GM19455 (cell line): ENCODE results near the gene CPVL.

Experiments used
- ATAC-seq: cut with Tn5 transposase; IDR thresholded peaks from one replicate; pipeline ENCODE4 v1.9.1; 2021; ENCODE audit not compliant: unreplicated experiment

The CPVL gene

GRCh38 chr7:29053105-29053872, 93.0 kb downstream of the CPVL start:
- ATAC-seq, result no peak

DNA sequence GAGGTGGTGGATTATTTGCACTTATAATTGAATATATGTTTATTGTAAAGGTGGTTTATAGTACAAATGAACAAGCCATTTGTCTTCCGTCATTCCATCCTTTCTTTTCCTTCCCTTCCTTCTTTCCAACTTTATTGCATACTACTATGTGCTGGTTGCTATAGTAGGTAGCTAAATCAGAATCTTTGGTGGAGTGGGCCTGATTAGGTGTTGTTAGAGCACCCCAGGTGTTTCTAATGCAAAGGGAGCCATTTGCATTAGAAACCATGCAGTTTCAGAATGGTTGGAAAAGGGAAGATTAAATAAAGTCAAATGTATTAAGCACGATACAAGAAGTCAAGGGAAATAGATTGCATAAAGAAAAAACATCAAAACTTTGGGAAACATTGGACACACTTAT, 99.4 kb downstream of the CPVL start:
- ATAC-seq, result no peak

DNA sequence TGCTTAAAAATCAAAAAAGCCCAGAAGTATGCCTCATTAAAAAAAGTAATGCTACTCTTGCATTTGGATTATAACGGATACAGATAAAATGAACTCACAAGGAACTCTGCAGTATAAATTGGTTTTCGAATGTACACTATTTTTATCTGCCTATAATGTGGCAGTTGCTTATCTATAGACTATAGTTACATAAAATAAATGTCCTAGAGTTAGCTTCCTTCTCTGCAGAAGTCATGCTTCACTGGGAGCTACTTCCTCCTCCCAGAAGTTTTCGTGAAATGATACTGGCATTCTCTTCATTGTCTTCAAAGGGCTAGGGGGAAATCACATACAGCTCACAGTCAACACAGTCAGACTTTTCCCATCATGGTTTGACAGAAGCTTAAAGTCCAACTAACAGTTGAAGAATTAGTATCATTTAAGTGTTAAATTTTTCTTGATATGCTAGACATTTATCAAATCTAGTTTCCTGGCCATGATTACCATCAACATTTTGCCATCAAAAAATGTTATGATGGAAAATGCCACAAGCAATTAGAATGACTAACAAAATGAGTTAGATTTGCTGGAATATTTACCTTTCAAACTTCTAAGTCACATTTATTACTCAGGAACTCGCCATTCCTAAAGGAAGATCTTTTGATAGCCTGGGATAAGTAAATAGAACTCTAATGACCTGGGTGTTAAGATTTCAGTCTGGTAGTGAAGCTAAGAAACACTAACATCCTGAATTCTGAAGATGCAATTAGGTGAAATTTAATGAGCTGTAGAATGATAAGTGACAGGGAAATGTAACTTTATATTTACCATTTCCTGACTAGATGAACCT, 100.9 kb downstream of the CPVL start:
- no peak for ATAC-seq

DNA sequence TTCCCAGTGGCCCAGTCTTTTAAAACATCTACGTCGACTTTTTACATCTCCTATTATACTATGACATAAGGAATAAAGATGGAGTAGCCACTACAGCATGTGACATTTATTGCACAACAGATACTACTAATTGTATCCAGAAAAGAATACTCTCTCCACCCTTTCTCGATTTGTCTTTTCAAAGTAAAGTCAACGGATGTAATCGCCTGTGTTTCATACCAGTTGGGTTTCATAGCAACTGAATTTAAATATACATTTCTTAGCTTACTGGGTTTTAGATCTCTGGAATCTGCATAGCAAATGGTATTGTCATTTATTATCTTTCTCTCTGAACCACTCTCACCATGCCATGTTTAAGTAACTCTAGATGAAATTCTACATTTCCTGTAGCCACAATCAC, 101.8 kb downstream of the CPVL start:
- ATAC-seq, result no peak

GRCh38 chr7:29043576-29043975, 102.8 kb downstream of the CPVL start:
- ATAC-seq, result no peak

DNA sequence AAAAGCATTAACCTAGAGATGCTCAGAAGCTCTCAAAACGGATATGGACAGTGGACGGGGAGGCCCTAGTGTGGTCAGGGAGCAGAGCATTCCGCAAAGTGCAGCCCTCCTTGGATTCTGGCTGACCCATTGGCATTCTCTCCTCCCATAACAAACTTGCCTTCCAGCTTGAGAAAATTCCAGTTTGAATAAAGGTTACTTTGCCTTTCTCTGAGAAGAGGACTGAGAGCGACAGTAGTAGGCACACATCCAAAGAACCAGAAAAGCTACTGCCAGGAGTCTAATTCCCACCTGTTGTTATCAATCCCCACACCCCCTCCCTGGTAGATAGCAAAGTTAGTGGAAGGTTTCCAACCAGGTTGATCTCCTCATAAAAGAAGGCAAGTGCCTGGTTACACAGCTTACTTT, 103.5 kb downstream of the CPVL start:
- ATAC-seq, result no peak

DNA sequence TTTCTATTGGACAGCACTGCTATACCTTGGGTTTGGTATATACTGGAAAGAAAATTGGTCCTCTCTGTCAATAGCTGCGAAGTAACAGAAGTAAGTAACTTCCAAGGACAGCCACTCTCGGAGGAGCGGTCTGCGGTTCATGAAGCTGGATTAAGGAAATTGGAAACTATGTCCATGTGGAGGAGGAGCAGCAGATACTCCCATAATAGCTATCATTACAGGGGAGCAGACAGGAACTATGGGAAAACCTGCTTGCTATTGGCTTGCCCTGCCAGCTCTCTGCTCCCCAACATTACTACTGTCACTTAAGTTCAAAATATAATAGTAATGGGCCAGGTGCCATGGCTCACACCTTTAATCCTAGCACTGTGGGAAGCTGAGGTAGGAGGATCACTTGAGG, 104.3 kb downstream of the CPVL start:
- ATAC-seq, result no peak

- no peak for ATAC-seq
Measured at GRCh38 chr7:29040579-29040925, 105.8 kb downstream of the CPVL start.

GRCh38 chr7:29039821-29040578, 106.3 kb downstream of the CPVL start:
- ATAC-seq, result no peak

DNA sequence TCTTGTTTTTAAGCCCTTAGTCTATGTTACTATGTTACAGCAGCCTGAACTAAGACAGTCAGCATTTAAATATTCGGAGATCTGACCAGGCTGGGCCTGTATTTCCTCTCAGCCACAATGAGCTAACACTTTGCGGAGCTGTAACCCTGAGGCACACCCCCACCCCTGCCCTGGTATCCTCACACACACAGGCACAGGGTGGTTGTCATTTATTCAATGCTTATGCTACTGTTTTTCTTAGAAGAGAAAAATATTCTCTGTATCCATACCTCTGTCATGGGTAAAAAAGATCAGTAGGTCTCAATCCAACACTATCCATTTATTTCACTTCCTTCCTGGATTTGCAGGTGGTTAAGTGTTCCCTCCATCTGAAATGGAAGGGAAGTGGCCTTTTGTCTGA, 107.9 kb downstream of the CPVL start:
- ATAC-seq, result no peak

GRCh38 chr7:29035044-29035740, 111.1 kb downstream of the CPVL start:
- no peak for ATAC-seq

DNA sequence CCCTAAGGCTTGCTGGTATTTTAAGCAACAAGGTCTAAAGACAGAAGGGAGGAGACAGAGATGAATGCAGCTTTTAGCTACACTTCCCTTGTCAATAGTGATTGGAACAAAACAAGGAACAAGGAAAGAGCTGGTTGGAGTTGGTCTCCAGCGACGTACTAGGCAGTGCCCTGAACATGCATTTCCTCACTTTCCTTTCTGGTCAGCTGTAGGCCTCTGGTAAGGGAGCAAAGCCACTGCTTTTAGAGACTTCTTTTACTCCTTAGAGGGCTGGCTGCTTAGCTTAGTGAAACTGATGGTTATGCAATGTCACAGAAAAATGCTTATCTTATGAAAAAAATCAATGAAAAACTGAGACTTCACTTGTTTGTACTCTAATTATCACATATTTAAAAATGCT, 112.8 kb downstream of the CPVL start:
- no peak for ATAC-seq

DNA sequence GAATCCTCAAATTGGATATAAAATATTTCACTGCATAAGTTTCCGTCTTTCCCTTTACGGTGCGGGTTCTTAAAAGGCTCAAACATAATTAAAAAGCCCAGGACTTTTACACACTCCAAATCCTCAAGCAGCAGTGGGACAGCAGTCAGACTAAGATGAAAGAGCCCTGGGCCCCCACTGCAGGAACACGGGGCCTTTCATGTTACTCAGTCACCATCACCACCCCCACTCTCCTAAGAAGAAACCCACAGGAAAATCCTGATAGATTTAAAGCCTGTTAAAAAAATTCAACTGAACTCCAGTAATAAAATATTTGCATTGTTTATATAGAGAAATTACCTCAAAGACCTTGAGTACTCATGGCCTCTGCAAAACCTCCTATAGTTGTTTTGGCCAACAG, 114.2 kb downstream of the CPVL start:
- no peak for ATAC-seq

- no peak for ATAC-seq
Measured at GRCh38 chr7:29030781-29031275, 115.5 kb downstream of the CPVL start.

DNA sequence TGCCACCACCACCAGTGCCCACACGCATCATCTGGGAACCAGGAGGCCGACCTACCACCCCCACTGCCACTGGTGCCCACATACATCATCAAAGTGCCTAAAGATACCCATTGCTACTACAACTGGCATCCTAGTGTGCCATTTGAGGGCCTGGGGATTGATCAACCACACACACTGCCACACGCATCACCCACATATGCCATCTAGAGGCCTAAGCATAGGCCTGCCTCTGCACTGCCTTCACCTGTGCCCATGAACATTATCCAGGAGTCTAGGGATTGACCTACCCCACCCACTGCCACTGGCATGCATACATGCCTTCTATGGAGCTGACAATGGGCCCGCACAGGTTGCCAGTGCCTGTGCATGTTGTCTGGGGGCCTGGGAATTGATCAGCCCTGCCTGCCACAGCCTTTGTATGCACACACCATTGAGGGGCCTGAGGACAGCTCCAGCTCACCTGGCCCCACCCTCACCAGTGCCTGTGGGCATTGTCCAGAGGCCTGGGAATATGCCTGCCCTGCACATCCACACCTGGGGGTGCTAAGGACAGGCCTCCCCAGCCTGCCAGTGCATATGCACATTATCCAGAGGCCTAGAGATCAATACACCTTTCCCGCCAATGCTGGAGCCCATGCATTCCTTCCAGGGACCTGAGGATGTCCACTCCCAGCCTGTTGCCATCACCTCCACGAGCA, 123.9 kb downstream of the CPVL start:
- ATAC-seq, result no peak

DNA sequence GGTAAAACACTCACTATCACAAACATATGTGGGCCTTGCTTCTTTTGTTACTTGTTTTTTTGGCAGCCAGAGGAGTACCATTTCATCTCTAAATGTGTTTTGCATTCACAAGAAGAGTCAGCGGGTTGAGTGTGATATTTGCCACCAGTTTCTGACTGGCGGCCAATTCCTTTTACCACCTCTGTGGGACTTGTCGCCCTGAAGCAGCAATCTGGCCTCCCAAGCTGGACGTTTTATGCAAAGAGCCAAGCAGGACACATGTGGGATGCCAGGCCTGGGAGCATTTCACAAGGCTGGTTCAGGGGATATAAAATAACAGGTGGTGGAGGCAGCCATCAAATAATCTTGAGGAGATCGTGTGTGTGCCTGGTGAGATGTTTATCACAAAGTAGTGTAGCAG, 126.4 kb downstream of the CPVL start:
- ATAC-seq, result no peak

- no peak for ATAC-seq
Measured at GRCh38 chr7:29019387-29019786, 127.0 kb downstream of the CPVL start.

GRCh38 chr7:29017713-29018112, 128.6 kb downstream of the CPVL start:
- no peak for ATAC-seq

- no peak for ATAC-seq
Measured at GRCh38 chr7:29014725-29015124, 131.6 kb downstream of the CPVL start.

DNA sequence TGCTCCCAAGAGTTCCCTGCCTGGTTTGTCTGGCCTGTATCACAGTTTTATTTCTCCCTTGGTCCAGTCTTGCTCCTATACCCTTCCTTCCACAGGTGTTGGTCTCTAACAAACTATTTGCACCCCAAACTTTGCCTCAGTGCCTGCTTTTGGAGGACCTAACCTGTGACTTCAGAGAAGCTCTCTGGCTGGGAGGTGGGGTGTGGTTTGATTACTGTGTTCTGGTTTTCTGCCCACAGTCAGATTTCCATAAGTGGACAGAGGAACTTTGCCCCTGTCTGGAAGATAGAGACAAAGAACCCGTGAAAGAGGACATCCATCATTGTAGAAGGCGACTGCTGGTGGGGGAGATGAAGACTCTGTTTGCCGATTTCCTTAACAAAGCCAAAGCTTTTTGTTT, 132.4 kb downstream of the CPVL start:
- ATAC-seq, result no peak
